Lung microvascular endothelial cell (primary cell): ENCODE measurements around the gene PTPRN2. TPM values are rescaled to one million over a fixed set of nuclear protein-coding genes. Genes with fewer than 3 reads are reported as not detected.

ENCODE experiments used
- DNase-seq, 2 donors: peaks; one replicate each; pipeline versions ENCODE4 v3.0.0 to v3.0.0-alpha.2; 2010; ENCODE audit warnings: low read depth in 2 of 2
- total RNA-seq: library from RNA; depleted of rRNA; stranded (reverse); fragments of >200 nt; gene quantifications from 2 replicates; pipeline ENCODE4 v1.2.1, GENCODE V29; 2014

PTPRN2 gene
- total RNA-seq, 1 donor from 2014 or later, result 4.6 TPM

DNA sequence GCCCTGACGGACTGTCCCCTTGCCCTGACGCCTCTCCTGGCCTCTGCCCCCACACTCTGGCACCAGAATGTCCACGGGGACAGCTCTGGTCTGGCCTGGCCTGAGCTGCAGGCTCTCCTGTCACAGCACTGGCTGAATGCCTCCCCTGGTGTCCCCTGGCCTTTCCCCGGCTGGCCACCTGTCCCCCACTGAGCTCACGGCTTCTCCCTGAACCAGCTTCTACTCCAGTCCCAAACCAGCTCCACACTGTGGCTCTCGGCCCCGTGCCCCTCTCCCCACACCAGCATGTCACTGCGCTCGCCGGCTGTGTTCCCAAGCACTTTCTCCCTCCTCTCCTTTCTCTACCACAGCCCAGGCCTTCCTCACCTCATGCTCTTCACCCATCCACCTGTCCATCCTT, 864.4 kb downstream of the PTPRN2 start:
- DNase-seq, result no peak

GRCh38 chr7:157722137-157723060, 865.2 kb downstream of the PTPRN2 start:
- DNase-seq, result no peak

DNA sequence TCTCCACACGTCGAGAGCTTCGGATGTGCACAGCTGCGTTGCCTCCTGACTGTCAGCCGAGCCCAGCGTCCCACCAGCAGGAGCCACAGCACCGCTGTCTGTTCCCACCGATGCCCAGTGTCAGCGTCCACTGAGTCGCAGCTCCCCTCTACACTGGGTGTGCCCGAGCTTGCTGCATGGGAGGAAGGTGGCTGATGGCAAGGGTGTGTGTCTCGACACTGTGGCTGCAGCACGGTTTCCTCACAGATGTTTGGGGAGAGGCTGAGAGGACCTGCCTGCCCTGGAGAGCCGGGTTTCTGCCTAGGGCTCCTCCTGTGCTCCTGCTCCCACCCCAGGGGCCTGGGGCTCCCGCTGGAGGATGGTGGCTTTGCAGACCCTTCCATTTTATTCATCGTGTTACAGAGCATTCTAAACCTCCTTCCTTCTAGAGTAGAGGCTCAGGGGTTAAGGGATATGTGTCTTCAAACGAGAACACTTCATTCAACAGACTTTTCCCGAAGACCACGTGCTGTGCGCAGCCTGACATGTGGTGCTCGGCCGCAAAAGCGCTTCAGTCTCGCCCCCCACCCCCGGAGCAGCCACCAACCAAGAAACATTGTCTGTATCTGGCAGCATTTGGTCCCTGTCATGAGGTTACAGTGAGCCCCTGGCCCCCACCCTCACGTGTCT, 866.0 kb downstream of the PTPRN2 start:
- DNase-seq, result no peak

DNA sequence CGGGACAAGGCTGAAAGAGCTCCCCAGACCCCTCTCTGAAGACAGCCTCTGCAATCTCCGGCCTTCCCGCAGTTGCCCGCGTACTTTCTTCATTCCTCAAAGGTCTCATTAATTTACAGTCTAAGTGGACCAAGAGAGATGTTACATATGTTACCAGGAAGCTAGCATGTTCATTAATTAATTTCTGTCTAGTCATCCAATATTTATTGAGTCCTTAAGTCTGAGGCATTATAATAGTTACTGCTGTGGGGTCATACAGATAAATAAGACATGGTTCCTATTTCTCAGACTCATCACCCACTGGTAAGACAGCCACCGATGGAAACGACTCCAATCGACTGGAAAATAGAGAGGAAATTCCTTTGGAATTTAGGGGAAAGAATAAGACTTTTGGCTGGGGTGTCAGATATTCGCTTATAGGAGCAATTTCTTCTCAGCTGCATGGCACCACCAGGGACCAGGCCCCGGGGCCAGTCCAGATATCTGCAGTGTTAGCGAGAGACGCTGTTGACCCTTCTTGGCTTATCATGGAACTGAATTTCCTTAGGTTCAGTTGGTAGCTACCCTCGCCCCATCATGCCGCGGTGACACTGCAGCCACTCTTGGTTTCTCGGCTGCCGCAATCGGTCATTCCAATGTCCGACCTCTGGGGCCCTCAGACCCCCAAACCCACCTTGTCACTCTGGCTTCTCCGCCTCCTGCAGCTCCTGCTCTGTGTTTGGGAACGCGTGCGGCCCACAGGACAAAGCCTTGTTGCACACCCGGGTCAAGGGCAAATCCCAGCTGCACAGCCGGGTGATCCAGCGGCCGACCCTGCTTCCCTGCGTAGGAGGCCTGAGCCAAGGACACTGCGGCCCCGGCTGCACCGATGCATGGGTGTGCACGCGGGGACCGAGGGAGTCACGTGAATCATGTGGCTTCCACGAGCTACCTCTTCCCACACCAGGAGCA, 867.6 kb downstream of the PTPRN2 start:
- DNase-seq, result no peak

GRCh38 chr7:157719008-157719682, 868.5 kb downstream of the PTPRN2 start:
- no peak for DNase-seq

GRCh38 chr7:157718303-157719007, 869.2 kb downstream of the PTPRN2 start:
- no peak for DNase-seq

GRCh38 chr7:157717211-157718174, 870.1 kb downstream of the PTPRN2 start:
- DNase-seq, result no peak

GRCh38 chr7:157715938-157716280, 871.7 kb downstream of the PTPRN2 start:
- no peak for DNase-seq

GRCh38 chr7:157715071-157715937, 872.3 kb downstream of the PTPRN2 start:
- no peak for DNase-seq

GRCh38 chr7:157714166-157715070, 873.2 kb downstream of the PTPRN2 start:
- no peak for DNase-seq

DNA sequence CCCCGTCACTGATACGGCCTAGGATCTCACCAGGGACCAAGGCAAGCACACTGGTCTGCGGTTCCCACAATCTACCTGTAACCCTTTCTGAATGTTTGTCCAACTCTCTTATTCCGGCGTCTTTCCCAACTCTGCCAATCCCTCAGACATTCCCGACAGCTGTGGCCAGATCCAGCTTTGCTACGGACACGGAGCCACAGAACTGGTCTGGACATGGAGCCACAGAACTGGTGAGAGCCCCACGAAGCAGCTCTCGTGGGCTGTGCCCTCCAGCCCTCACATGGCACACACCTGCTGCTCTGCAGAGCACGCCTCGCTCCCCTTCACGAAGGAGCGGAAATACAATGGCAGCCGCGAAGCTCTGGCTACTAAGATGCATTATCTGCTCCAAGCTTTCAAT, 874.0 kb downstream of the PTPRN2 start:
- no peak for DNase-seq

DNA sequence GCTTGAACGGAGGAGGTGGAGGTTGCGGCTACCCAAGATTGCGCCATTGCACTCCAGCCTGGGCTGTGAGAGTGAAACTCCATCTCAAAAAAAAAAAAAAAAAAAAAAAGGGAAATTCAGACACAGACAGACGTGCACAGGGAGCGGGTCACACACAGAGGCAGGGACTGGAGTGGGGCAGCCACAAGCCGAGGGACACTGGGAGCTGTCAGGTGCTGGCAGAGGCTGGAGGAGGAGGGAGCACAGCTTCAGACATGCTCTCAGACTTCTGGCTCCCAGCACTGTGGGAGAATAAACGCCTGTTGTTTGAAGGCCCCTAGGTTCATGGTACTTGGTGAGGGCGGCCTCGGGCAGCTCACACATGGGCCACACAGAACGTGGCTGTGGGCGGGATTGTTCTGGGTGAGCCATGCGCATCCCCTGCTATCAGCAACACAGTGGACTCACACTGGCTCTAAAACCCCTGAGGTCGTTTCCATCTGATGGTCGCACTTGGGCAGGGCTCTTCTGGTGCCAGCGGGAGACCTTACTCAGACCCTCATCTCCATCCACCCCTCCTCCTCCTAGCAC, 874.9 kb downstream of the PTPRN2 start:
- no peak for DNase-seq

- no peak for DNase-seq
Measured at GRCh38 chr7:157711353-157711888, 876.2 kb downstream of the PTPRN2 start.

GRCh38 chr7:157710396-157710795, 877.2 kb downstream of the PTPRN2 start:
- no peak for DNase-seq

DNA sequence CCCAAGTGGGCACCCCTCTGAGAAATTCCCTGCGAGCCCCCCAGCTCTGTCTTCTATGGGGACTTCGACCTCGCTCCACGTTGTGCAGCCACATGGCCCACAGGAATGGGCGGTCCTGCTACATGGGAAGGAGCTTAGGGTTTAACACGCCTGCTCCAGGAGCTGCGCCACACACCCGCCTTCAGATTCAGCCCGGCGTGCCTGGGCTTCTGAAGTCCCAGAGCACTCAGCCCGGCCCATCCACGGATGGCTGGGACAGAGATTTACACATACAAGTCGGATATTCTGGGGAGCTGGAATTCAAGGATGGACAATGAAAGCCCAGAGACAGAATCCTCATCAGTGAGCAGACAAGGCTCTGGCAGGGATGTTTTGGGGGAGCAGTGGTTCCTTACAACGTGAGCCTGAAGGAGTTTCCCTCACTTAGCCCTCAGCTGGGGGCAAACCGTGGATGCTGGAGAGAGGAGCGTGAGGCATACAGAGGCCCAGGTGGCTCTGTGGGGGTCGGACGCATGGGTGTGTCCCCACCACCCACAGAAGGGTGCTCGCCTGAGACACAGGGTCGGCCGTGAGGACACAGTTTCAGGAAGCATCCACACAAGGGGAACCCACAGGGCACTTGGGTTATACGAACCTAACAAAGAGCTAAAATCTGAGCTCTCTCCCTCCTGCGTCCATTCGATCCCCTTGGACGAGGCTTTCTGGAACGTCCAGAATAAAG, 877.9 kb downstream of the PTPRN2 start:
- no peak for DNase-seq

DNA sequence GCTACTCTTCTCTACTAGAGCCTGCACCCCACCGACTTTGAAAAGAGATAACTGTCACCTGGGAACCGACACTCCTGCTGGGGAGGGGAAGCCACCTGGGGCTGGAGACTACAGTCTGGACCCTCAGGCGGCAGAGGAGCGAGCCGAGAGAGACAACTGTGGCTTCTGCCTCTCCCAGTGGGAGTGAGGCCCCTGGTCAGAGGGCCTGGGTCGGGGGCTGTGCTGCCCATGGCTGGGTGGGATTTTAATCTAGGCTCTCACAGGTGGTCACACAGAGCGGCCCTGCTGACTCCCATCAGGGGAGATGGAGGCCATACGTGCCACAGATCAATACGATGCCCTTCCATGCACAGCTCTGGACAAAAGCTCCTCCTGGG, 878.7 kb downstream of the PTPRN2 start:
- no peak for DNase-seq
